GM23338 (cell line): ENCODE data around the gene PTPRE. TPM values are rescaled to one million over a fixed set of nuclear protein-coding genes. Genes with fewer than 3 reads are reported as not detected.

Source experiments
- ATAC-seq: fragments of 200-7000 bp; cut with Tn5 transposase; 3 replicates; pipeline ENCODE4 v1.9.1; 2020
- DNase-seq: peaks from one replicate; pipeline ENCODE4 v3.0.0-alpha.2; 2015; ENCODE audit warnings: low spot score
- H2AFZ ChIP-seq: fragments of 200-600 bp; sonication (generic); 2 replicates; pipeline ENCODE4 v1.8.0; 2016; ENCODE audit warnings: antibody characterized with exemption, mild to moderate bottlenecking, moderate library complexity
- H3F3A ChIP-seq: fragments of 200-600 bp; sonication (generic); replicated peaks from 2 replicates; pipeline ENCODE4 v1.8.0; 2017; ENCODE audit warnings: antibody characterized with exemption, mixed run types, low read depth
- H3K27ac ChIP-seq: fragments of 200-600 bp; sonication (generic); 2 replicates; pipeline ENCODE4 v1.6.1; 2016; ENCODE audit warnings: low read depth
- H3K27me3 ChIP-seq: fragments of 200-600 bp; sonication (generic); 2 replicates; pipeline ENCODE4 v1.8.0; 2016; ENCODE audit warnings: mild to moderate bottlenecking, mixed run types, moderate library complexity; ENCODE audit not compliant: insufficient read depth
- H3K36me3 ChIP-seq: fragments of 200-600 bp; sonication (generic); 2 replicates; pipeline ENCODE4 v1.8.0; 2016; ENCODE audit warnings: mild to moderate bottlenecking; ENCODE audit not compliant: insufficient read depth
- H3K4me1 ChIP-seq: fragments of 200-600 bp; sonication (generic); 2 replicates; pipeline ENCODE4 v1.8.0; 2016; ENCODE audit warnings: mild to moderate bottlenecking, moderate library complexity; ENCODE audit not compliant: insufficient read depth
- H3K4me2 ChIP-seq: fragments of 200-600 bp; sonication (generic); 2 replicates; pipeline ENCODE4 v1.7.1; 2017; ENCODE audit warnings: mixed run types
- H3K4me3 ChIP-seq: fragments of 200-600 bp; sonication (generic); 2 replicates; pipeline ENCODE4 v1.6.1; 2016; ENCODE audit warnings: mixed run types
- H3K79me2 ChIP-seq: fragments of 200-600 bp; sonication (generic); replicated peaks from 2 replicates; pipeline ENCODE4 v1.8.0; 2017; ENCODE audit warnings: mild to moderate bottlenecking; ENCODE audit not compliant: insufficient read depth
- H3K9me2 ChIP-seq: fragments of 200-600 bp; sonication (generic); 2 replicates; pipeline ENCODE4 v1.8.0; 2017; ENCODE audit not compliant: insufficient read depth
- H4K20me1 ChIP-seq: fragments of 200-600 bp; sonication (generic); replicated peaks from 2 replicates; pipeline ENCODE4 v1.8.0; 2017; ENCODE audit warnings: mild to moderate bottlenecking; ENCODE audit not compliant: insufficient read depth
- H3K27ac Mint-ChIP-seq: 2 replicates; pipeline ENCODE4 v1.8.0; 2020; ENCODE audit warnings: inconsistent platforms, mild to moderate bottlenecking, moderate library complexity, mixed read lengths
- H3K27me3 Mint-ChIP-seq: 3 replicates; pipeline ENCODE4 v1.8.0; 2022; ENCODE audit warnings: low read depth, mild to moderate bottlenecking, moderate library complexity, mixed read lengths, inconsistent platforms; ENCODE audit not compliant: insufficient read depth, poor library complexity
- H3K36me3 Mint-ChIP-seq: 3 replicates; pipeline ENCODE4 v1.8.0; 2021; ENCODE audit warnings: low read depth, mild to moderate bottlenecking, inconsistent platforms, moderate library complexity, mixed read lengths
- H3K4me1 Mint-ChIP-seq: 3 replicates; pipeline ENCODE4 v1.8.0; 2020; ENCODE audit warnings: mild to moderate bottlenecking, inconsistent platforms, mixed read lengths
- H3K4me3 Mint-ChIP-seq: 3 replicates; pipeline ENCODE4 v1.8.0; 2021; ENCODE audit warnings: moderate library complexity, mild to moderate bottlenecking, inconsistent platforms, mixed read lengths
- H3K9me3 Mint-ChIP-seq: 3 replicates; pipeline ENCODE4 v1.8.0; 2020; ENCODE audit warnings: moderate library complexity, mild to moderate bottlenecking, inconsistent platforms, mixed read lengths
- CREB1 ChIP-seq: fragments of 250-450 bp; sonication (Bioruptor Pico); IDR thresholded peaks from 2 replicates; pipeline ENCODE4 v1.5.0; 2020; ENCODE audit warnings: low read depth, mild to moderate bottlenecking, moderate library complexity
- CTCF ChIP-seq, 2 experiments: fragments of 200-600 bp in 1 of 2; sonication (generic) in 1 of 2; conservative IDR thresholded peaks; 2 replicates each; pipeline versions ENCODE4 v1.5.1 to v1.6.1; 2016 to 2017; ENCODE audit warnings: antibody characterized with exemption in 2 of 2, low read depth in 2 of 2, mild to moderate bottlenecking in 2 of 2, moderate library complexity in 1 of 2
- ETS1 ChIP-seq: IDR thresholded peaks from 2 replicates; pipeline ENCODE4 v1.6.1; 2016; ENCODE audit warnings: antibody characterized with exemption
- EZH2 ChIP-seq: fragments of 200-600 bp; sonication (generic); IDR thresholded peaks from one replicate; pipeline ENCODE4 v1.8.0; 2017; ENCODE audit warnings: antibody characterized with exemption, mild to moderate bottlenecking, low read depth; ENCODE audit not compliant: unreplicated experiment
- EZH2phosphoT487 ChIP-seq: fragments of 200-600 bp; sonication (generic); IDR thresholded peaks from one replicate; pipeline ENCODE4 v1.8.1; 2018; ENCODE audit warnings: antibody characterized with exemption; ENCODE audit not compliant: unreplicated experiment
- JUNB ChIP-seq: IDR thresholded peaks from one replicate; pipeline ENCODE4 v1.6.1; 2016; ENCODE audit warnings: antibody characterized with exemption; ENCODE audit not compliant: unreplicated experiment
- NANOG ChIP-seq: IDR thresholded peaks from 2 replicates; pipeline ENCODE4 v1.6.1; 2016; ENCODE audit warnings: antibody characterized with exemption, borderline replicate concordance
- POLR2AphosphoS5 ChIP-seq: IDR thresholded peaks from 2 replicates; pipeline ENCODE4 v1.6.1; 2016; ENCODE audit warnings: antibody characterized with exemption, low read depth
- REST ChIP-seq: IDR thresholded peaks from one replicate; pipeline ENCODE4 v1.6.1; 2018; ENCODE audit warnings: antibody characterized with exemption; ENCODE audit not compliant: unreplicated experiment
- STAT1 ChIP-seq: IDR thresholded peaks from one replicate; pipeline ENCODE4 v1.6.1; 2016; ENCODE audit warnings: antibody characterized with exemption; ENCODE audit not compliant: unreplicated experiment
- ZNF114 ChIP-seq: fragments of 250-450 bp; sonication (Bioruptor Pico); IDR thresholded peaks from 2 replicates; pipeline ENCODE4 v1.5.0; 2020; ENCODE audit warnings: mild to moderate bottlenecking, moderate library complexity
- ZNF331 ChIP-seq: fragments of 250-450 bp; sonication (Bioruptor Pico); IDR thresholded peaks from 2 replicates; pipeline ENCODE4 v1.5.0; 2020; ENCODE audit warnings: low read depth, mild to moderate bottlenecking, moderate library complexity
- ZNF462 ChIP-seq: fragments of 250-450 bp; sonication (Bioruptor Pico); IDR thresholded peaks from 2 replicates; pipeline ENCODE4 v1.5.0; 2020; ENCODE audit warnings: mild to moderate bottlenecking, moderate library complexity
- polyA plus RNA-seq: library from polyadenylated mRNA; unstranded; fragments of >200 nt; fragmentation: Nextera tagmentation; extraction: Ambion mirVana; gene quantifications from 2 replicates; pipeline ENCODE4 v1.2.1, GENCODE V29; 2016
- total RNA-seq: library from RNA; depleted of rRNA; stranded (reverse); fragments of >200 nt; shearing (Covaris generic); gene quantifications from 2 replicates; pipeline ENCODE4 v1.2.3, GENCODE V29; 2014

The PTPRE gene
- total and polyA plus RNA-seq, 2 experiments from 2014 or later: 0.34 to 0.42 TPM

- Histone ChIP-seq H3K36me3 (no peaks in the 10 kb centered on the region), H3F3A (no peaks in the 10 kb centered on the region), H3K27ac (no peak overlapping the region), H3K4me3 (no peak overlapping the region), H4K20me1 (no peaks in the 10 kb centered on the region), H3K4me2 (no peak overlapping the region), H3K9me2 (no peaks in the 10 kb centered on the region), H3K79me2 (no peaks in the 10 kb centered on the region), H3K27me3 (no peaks in the 10 kb centered on the region), H2AFZ (no peak overlapping the region), H3K4me1 (peaks cover 9% of the 10 kb centered on the region)
- peaks cover 30% of the 10 kb centered on the region for H3K4me1 Mint-ChIP-seq
- H3K9me3 Mint-ChIP-seq: no peaks in the 10 kb centered on the region
- H3K27ac Mint-ChIP-seq: no peak overlapping the region
- no peak overlapping the region for H3K4me3 Mint-ChIP-seq
- peaks cover 4% of the 10 kb centered on the region for H3K27me3 Mint-ChIP-seq
- DNase-seq: no peak
- ATAC-seq: no peak
- no peaks in the 10 kb centered on the region for H3K36me3 Mint-ChIP-seq
- TF ChIP-seq EZH2 (no peak), CREB1 (no peak), NANOG (no peak), CTCF (conservative IDR thresholded peaks at IDR 0.05; ENCODE audit: low read depth in 2 of 2) (no peak), STAT1 (no peak), ZNF462 (CRISPR knock-in tag) (no peak), POLR2AphosphoS5 (no peak), REST (no peak), ETS1 (no peak), ZNF114 (CRISPR knock-in tag) (no peak), ZNF331 (CRISPR knock-in tag) (no peak), EZH2phosphoT487 (no peak), JUNB (no peak)
These were observed 66.0 kb downstream of the PTPRE start for GRCh38 chr10:127972751-127973357.
